Neuron (in vitro differentiated cells): ENCODE results near the gene MRPL19.
"Not testable (repeated sequence)": the region's sequence is repeated elsewhere in the genome, so short reads cannot be mapped to it uniquely, and the experiment has no call there.

Source experiments
- H2AFZ ChIP-seq: one replicate; pipeline ENCODE4 v1.6.1; 2013; ENCODE audit warnings: low read depth, mild to moderate bottlenecking, inconsistent platforms, low read length, moderate library complexity
- H3K27me3 ChIP-seq: one replicate; pipeline ENCODE4 v1.6.1; 2013; ENCODE audit warnings: low read length; ENCODE audit not compliant: insufficient read depth
- H3K36me3 ChIP-seq: one replicate; pipeline ENCODE4 v1.6.1; 2013; ENCODE audit warnings: low read length; ENCODE audit not compliant: insufficient read depth
- H3K4me1 ChIP-seq: one replicate; pipeline ENCODE4 v1.6.1; 2013; ENCODE audit warnings: low read length; ENCODE audit not compliant: insufficient read depth
- H3K4me3 ChIP-seq: 2 replicates; pipeline ENCODE4 v1.5.1; 2013; ENCODE audit warnings: mild to moderate bottlenecking, low read length, moderate library complexity
- H3K9me3 ChIP-seq: one replicate; pipeline ENCODE4 v1.6.1; 2013; ENCODE audit warnings: low read length

MRPL19 gene

DNA sequence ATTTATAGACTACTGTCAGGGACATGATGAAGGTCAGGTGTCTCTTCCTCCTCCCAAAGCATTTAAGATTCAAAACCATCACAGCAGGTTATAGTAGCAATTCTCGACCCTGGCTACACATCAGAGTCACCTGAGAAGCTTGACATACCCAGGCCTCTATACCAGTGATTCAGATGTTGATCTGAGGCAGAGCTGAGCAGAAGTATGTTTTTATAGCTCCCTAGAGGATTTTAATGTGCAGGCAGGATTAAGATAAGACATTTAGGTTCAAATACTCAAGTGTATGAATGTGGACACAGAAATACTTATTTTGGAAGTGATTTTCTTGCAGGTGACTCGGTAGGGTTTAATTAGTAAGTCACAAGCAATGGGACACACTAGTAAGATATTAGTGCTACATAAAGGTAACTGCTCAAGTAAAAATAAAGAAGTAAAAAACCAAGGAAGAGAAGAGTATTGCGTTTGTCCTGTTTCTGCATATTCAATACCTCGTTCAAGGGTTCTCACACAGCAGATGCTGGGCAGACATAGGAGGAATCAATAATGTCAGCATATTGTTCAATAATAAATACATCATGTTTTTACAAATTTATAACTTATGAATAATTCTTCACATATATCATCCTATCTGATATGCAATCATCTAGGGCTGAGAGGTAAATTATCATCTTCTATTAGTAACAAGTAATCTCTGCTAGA lies 57.2 kb downstream of the MRPL19 start:
- no peaks in the 10 kb centered on the region for H3K4me1 ChIP-seq
- H3K9me3 ChIP-seq: no peaks in the 10 kb centered on the region
- no peaks in the 10 kb centered on the region for H3K36me3 ChIP-seq
- no peak overlapping the region for H3K4me3 ChIP-seq
- H2AFZ ChIP-seq: no peak overlapping the region
- H3K27me3 ChIP-seq: no peaks in the 10 kb centered on the region

DNA sequence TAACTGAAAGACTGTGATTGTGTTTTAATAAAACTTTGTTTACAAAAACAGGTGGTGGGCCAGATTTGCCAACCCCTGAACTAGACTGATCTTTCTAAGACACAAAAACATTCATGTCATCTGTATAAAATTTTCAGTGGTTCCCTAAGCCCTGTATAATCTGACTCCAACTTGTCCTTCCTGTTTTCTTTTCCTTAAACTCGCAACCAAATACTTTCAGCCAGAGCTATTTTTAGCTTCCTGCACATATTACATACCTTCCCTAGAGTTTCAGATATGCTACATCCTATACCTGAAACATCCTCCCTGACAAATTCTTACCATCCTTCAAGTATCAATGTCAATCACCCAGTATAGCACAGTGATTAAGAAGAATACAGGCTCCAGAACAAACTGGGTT lies 59.3 kb downstream of the MRPL19 start:
- no peaks in the 10 kb centered on the region for H3K36me3 ChIP-seq
- H3K4me1 ChIP-seq: no peaks in the 10 kb centered on the region
- H3K9me3 ChIP-seq: no peaks in the 10 kb centered on the region
- H3K4me3 ChIP-seq: no peak overlapping the region
- H2AFZ ChIP-seq: no peak overlapping the region
- no peaks in the 10 kb centered on the region for H3K27me3 ChIP-seq

DNA sequence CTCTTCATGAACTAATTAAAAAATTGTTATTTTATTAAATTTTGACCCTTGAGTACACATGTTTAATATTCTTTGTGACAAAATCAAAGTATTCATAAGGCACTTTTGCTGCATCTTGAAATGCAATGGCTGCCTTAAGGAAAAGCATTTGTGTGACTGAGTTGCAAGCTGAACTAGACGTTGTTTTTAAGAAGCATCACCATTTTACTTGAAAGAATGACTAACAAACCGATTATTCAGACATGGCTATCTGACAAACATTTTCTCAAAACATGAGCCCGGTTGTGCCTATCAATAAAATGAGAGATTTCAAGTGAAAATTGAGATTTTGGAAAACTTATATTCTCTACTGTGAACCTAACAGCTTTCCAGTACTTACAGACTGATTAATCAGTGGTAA lies 61.3 kb downstream of the MRPL19 start:
- Histone ChIP-seq H3K4me3 (no peak overlapping the region), H3K27me3 (no peaks in the 10 kb centered on the region)

DNA sequence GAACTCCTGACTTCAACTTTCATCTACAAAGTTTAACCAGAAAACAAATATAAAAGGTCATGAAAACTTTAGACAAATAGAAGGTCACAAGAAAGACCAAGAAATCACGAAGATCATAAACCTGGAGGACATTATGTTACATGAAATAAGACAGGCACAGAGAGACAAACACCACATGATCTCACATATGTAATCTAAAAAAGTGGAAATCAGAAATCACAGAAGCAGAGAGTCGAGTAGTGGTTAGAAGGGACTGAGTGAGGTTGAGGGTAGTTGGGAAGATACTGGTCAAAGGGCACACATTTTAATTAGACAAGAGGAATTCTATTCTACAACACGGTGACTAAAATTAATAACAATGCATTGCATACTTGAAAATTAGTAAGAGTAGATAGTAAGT lies 62.7 kb downstream of the MRPL19 start:
- H3K4me3 ChIP-seq: no peak overlapping the region

More for the DNA sequence above, 61.3 kb downstream of the MRPL19 start:
- Histone ChIP-seq H3K36me3 (no peaks in the 10 kb centered on the region), H3K9me3 (no peaks in the 10 kb centered on the region), H2AFZ (no peak overlapping the region), H3K4me1 (no peaks in the 10 kb centered on the region)

DNA sequence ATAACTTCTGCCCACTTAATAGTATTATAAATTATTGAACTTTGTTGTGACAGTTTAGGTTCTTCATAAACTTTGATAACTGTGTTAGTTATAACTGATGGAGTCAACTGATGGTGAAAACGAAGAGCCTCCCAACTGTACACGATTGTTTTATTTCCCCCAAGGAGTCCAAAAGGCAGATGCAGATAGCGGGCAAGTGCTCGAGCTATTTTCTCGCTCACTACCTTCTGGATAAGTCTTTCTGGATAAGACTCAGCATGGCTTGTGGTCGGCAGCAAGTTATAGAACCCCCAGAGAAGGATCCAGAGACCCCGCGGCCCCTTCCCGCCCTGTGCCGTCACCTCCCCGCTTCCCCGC lies 63.6 kb downstream of the MRPL19 start:
- Histone ChIP-seq H3K27me3 (no peaks in the 10 kb centered on the region), H3K36me3 (no peaks in the 10 kb centered on the region), H3K4me3 (peak overlapping the region; percentile 41), H3K4me1 (no peaks in the 10 kb centered on the region), H3K9me3 (no peaks in the 10 kb centered on the region), H2AFZ (no peak overlapping the region)

More for the DNA sequence above, 62.7 kb downstream of the MRPL19 start:
- Histone ChIP-seq H3K9me3 (no peaks in the 10 kb centered on the region), H2AFZ (no peak overlapping the region), H3K4me1 (no peaks in the 10 kb centered on the region), H3K27me3 (no peaks in the 10 kb centered on the region), H3K36me3 (no peaks in the 10 kb centered on the region)

DNA sequence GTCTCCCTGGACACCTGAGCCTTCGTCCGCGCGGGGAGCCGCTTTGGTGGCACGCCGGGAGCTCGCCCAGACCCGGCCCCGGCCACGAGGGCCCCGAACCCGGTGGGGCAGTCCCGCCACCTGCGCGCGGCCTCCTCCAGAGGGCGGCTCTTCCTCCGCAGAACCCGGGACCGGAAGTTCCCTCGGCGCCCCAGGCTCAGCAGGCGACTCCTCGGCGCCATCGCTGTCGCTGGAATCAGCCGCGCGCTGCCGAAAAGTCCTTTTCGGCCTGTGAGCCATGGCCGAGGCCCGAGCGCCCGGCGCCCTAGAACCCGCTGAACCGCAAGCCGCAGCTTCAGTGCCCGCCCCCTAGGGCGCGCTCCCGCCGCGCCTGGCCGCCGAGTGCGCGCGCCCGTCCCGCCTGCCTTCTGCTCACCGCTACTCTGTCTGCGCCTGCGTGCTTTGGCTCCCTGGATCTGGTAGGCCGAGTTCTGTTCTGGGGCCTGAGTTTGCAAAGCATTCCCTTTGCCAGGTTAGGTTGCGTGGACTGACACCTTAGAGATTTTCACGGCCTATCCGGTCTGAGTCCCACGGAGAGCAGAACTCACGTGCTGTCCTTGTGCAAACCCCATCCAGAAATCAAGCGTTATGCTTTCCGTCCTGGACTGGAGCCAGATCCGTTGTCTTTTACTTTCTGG lies 64.1 kb downstream of the MRPL19 start, which contains the start of gene GCFC2:
GCFC2 (minus strand) TSS at position 339 of the 677 bp plus-strand sequence; CDS start at position 279, 60 bp downstream.
- Histone ChIP-seq H3K4me1 (no peaks in the 10 kb centered on the region), H3K9me3 (no peaks in the 10 kb centered on the region), H3K27me3 (no peaks in the 10 kb centered on the region), H3K4me3 (peak within 1 kb of the TSS; percentile 41), H3K36me3 (no peaks in the 10 kb centered on the region), H2AFZ (no peak within 1 kb of the TSS)

DNA sequence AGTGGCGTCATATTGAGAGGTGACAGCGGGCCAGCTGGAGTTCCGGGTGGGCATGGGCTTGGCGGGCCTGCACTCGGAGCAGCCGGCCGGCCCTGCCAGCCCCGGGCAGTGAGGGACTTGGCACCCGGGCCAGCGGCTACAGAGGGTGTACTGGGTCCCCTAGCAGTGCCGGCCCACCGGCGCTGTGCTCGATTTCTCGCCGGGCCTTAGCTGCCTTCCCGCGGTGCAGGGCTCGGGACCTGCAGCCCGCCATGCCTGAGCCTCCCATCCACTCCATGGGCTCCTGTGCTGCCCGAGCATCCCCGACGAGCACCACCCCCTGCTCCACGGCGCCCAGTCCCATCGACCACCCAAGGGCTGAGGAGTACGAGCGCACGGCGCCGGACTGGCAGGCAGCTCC lies 65.0 kb downstream of the MRPL19 start:
- H3K9me3 ChIP-seq, H2AFZ ChIP-seq, H3K36me3 ChIP-seq, H3K27me3 ChIP-seq, H3K4me3 ChIP-seq, H3K4me1 ChIP-seq: not testable (repeated sequence)

DNA sequence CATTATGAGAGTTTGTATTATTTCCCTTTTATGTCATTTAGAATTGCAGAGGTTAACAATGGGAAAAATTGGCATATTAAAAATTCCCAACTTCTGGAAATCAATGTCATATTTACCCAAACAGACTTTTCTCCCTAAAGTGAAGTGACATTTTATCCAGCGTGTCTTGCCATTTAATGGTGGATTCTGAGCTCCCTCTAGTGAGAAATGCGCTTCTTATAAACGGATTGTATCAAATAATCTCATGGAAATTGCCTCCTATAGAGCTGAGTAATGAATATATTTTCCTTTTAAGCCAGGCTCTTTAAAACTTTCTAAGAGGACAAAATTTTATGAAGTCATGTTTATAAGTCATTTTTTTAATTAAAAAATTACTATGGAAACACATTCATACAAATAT lies 69.8 kb downstream of the MRPL19 start:
- Histone ChIP-seq H3K27me3 (no peaks in the 10 kb centered on the region), H3K4me1 (no peaks in the 10 kb centered on the region), H2AFZ (no peak overlapping the region), H3K36me3 (no peaks in the 10 kb centered on the region), H3K4me3 (no peak overlapping the region), H3K9me3 (no peaks in the 10 kb centered on the region)

DNA sequence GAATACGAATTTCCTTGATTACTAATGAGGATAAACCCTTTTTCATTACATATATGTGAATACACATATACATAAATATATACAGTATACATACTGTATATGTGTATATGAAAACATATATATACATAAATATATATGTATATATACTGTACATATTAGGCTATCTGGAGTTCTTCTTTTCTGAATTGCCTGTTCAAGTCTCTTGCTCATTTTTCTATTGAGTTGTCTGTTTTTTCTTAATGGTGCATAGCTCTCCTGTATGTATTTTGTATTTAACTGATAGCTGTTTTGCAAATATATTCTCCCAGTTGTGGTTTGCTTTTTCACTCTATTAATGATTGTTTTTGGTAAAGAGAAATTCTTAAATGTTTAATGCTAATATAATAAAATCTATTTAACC lies 73.0 kb downstream of the MRPL19 start:
- Histone ChIP-seq H3K4me1 (no peaks in the 10 kb centered on the region), H3K4me3 (no peak overlapping the region), H2AFZ (no peak overlapping the region), H3K9me3 (no peaks in the 10 kb centered on the region), H3K27me3 (no peaks in the 10 kb centered on the region), H3K36me3 (no peaks in the 10 kb centered on the region)

DNA sequence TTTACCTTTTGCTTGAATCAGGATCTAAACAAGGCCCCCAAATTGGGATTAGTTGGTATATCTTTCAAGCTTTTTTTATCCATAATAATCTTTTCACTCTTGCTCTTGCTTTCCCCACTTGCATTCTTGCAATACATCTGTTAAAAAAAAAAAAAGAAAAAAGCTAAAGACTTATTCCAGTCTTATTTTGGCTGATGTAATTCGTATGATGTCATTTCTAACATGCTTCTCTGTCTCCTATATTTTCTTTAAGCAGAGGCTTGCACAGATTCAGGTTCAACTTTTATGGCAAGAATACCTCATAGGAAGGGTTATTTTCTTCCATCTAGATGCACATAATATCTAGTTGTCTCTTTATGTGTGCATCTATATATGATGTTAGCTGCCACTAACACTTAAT lies 73.9 kb downstream of the MRPL19 start:
- Histone ChIP-seq H3K27me3 (no peaks in the 10 kb centered on the region), H3K4me3 (no peak overlapping the region), H3K9me3 (no peaks in the 10 kb centered on the region), H3K4me1 (no peaks in the 10 kb centered on the region), H3K36me3 (no peaks in the 10 kb centered on the region), H2AFZ (no peak overlapping the region)

DNA sequence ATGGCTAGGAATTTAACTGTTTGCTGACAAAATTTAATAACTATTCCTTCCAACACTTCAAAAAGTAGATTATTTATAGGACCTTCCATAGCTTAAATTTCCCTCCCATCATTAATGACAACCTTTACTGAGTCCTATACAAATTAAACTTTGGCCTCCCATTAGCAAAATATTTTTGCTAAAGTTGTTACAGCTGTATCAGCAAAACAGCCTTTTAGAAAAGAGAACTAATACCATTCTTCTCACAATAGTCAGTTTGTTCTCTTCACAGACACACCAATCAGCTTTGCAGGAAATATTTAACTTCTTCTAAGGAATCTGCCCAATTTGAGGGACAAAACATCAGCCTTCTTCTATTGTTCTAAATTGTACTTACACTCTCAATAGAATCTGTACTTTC lies 76.1 kb downstream of the MRPL19 start:
- H3K36me3 ChIP-seq: no peaks in the 10 kb centered on the region
- H3K9me3 ChIP-seq: no peaks in the 10 kb centered on the region
- H3K4me3 ChIP-seq: no peak overlapping the region
- H3K27me3 ChIP-seq: no peaks in the 10 kb centered on the region
- H2AFZ ChIP-seq: no peak overlapping the region
- no peaks in the 10 kb centered on the region for H3K4me1 ChIP-seq

DNA sequence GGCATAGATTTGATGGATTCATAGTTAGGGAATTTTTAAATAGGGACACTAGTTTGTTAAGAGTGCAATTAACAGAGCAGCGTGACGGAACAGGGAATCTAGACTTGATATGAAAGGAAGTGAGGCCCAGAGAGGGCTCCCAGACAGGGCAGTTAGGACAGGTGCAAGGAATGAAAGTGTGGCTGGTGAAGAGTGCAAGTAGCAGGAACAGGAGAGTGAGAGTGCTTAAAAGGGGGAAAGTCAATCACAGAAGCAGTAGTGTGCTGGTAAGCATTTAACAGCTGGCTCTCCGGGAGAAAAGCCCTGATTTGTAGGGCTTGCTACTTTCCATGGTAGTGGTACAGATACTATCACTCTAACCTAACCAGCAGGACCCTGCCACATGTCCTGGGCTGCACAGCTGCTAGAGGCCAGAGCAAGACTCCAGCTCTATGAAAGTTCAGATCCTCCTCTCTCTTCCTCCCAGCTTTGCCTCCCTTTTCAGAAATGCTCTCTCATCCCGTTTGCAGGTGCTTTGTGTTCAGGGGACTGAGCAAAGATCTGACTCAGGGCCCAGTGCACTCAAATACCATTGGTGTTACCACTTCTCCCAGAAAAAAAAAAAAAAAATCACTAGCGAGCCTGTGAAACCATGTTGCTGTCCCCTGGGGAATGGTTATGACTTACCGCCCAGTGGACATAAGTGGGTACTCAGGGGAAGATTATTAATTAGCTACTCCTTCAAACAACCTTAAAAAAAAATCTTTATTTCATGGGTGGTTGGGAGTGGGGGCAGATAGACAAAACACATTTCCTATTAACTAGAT lies 82.2 kb downstream of the MRPL19 start:
- H3K27me3 ChIP-seq: no peaks in the 10 kb centered on the region
- no peaks in the 10 kb centered on the region for H3K36me3 ChIP-seq
- H3K4me3 ChIP-seq: no peak overlapping the region
- no peak overlapping the region for H2AFZ ChIP-seq
- H3K9me3 ChIP-seq: no peaks in the 10 kb centered on the region
- H3K4me1 ChIP-seq: no peaks in the 10 kb centered on the region

DNA sequence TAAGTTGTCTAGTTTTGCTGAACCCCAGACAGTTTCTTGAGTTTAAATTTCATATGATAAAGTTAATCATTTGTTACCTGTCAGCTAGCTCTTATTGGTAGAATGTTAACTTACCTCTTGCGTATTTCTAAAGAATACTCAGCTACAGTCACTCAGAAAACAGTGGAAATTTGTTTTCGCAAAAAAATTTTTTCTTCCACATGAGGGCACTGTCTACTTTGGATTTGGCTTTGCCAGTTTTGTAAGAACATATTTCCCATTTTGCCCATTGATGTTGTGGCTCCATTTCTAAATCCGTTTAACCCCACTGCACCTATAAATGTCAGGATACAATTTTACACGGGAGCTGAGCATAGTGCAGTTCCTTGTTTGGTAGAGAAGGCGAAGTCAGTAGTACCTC lies 83.3 kb downstream of the MRPL19 start:
- Histone ChIP-seq H3K4me1 (no peaks in the 10 kb centered on the region), H3K9me3 (no peaks in the 10 kb centered on the region), H3K27me3 (no peaks in the 10 kb centered on the region), H3K36me3 (no peaks in the 10 kb centered on the region), H2AFZ (no peak overlapping the region), H3K4me3 (no peak overlapping the region)
